ENCODE data around the gene FOXD1.
A peak's percentile ranks its signal among the peaks of the same experiment; 100 is the strongest.

The FOXD1 gene

DNA sequence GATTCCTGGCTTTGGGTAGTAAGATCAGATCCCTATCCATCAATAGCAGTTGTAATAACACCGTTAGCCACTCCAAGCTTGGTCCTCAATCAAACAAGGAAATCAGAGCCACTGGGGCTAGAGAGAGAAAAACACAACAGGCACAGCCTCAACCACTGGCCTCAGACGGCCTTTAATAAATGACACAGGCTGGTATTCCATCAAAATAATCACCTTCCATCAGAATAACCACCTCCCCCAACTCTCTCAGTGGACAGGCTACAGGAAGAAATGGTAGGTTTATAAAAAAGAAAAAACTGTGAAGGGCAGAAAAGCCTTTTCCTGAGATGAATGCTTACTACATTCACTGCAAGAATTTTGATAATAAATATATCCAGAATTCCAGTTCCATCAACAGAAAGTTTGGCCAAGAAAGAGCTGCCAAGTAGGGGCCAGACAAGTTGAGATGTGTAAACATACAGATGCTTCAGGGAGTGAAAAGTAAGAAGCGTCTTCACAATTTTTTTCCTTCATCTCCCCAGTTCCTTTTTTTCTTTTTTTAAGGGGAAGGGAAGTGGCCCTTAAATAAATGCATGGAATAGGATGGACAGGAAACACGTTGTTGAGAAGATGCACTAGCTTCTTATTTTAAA lies 5.5 kb downstream of the FOXD1 start:
- intact Hi-C loops (cut with DNase I) = no loop called here

DNA sequence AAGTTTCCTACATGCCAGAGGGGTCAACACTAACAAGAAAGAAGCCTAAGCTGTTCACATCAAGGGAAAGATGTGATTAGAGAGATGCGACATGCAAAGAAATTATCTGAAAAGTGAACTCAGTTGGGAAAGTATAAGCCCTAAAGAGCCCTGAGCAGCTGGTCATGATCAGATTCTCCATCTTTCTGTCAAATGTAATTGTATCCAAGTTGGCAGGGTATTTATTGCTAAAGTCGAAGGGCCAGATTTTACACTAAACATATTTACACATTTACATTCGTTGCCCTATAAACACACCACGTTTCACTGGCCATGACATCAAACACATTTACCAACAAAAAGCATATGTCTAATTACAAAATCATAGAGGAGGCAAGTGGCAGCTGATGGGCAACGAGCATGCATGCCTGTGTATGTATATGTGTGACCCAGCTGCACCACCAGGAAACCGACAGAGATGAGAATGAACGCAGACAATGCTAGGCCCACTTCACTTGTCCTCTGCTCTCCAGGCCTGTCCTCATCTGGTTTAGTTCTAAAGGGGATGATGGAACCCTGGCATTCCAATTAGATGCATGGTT lies 6.3 kb downstream of the FOXD1 start:
- DNase-seq = no peak
- intact Hi-C loops (cut with DNase I) = no loop called here

More for the DNA sequence above, 5.5 kb downstream of the FOXD1 start:
- DNase-seq = no peak

DNA sequence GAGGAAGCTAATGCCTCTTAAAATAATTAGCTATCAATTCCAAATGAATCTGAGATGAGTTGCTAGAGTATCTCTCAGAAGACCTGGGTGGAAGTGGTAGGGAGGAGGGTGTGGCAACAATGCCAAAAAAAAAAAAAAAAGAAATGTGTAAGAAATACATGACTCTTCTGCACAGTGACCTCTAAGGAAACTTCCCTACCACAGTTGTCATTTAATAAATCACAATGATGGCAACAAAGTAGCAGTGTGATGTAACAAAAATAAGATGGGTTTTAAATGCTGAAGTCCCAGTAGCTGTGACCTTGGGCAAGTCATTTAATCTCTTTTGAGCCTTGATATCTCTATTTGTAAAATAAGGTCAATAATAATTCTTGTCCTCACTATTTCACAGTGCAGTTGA lies 7.2 kb downstream of the FOXD1 start:
- intact Hi-C loops (cut with DNase I) = no loop called here
- DNase-seq = no peak

DNA sequence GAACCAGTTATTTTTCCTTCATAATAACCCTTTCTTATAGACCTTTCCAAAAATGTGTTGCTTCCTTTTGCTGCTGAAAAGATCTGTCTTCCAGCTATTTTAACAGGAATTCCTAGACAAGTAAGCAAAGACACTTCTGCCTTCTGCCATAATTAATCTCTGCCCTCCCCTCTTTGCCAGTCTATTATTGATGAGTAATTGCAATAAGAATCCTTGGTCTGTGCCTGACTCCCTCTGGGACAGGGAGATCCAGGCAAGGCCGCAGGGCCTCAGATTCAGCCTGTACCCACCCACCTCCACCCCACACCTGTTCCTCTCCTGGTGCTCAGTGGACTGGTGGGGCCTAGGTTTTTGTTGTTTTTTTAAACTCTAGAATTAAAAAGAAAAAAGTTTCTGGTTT lies 8.3 kb downstream of the FOXD1 start:
- intact Hi-C loops (cut with DNase I) = no loop called here
- DNase-seq = no peak

DNA sequence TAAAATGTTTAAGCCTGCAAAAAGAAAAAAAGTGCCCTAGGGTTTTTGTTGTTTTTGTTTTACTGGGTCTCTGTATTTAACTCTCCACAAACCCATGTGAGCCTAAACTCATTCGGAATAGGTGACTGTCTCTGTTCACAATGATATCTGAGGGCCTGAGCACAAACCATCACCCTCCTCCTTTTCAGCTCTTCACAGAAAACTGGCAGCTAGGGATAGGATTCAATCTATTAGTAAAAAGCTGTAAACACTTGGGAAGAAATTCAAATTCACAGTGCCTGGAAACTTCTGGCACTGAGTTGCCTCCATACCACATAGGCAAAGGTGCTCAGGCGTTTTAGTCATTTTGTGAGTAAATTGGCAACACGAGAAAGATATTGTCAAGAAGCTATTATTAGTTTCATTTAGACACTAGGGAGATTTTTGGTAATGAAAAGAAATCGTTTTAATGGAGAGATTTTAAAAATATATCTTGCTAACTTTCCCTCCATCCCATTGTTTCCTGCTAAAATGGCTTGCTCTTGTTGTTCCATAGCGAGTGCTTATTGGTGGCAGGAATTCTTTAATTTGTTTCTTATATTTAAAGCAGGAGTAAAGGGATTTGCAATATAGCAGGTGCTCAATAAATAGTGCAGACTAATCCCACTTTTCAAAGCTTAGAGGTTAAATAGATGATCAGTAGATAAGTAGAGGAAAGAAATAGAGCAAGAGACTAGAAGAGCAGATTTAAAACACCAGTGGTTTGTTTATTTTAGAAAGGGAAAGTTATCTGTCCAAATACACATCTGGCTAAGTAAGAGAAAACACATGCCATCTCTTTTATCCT lies 9.7 kb downstream of the FOXD1 start:
- no peak for DNase-seq
- intact Hi-C loops (cut with DNase I) = no loop called here

DNA sequence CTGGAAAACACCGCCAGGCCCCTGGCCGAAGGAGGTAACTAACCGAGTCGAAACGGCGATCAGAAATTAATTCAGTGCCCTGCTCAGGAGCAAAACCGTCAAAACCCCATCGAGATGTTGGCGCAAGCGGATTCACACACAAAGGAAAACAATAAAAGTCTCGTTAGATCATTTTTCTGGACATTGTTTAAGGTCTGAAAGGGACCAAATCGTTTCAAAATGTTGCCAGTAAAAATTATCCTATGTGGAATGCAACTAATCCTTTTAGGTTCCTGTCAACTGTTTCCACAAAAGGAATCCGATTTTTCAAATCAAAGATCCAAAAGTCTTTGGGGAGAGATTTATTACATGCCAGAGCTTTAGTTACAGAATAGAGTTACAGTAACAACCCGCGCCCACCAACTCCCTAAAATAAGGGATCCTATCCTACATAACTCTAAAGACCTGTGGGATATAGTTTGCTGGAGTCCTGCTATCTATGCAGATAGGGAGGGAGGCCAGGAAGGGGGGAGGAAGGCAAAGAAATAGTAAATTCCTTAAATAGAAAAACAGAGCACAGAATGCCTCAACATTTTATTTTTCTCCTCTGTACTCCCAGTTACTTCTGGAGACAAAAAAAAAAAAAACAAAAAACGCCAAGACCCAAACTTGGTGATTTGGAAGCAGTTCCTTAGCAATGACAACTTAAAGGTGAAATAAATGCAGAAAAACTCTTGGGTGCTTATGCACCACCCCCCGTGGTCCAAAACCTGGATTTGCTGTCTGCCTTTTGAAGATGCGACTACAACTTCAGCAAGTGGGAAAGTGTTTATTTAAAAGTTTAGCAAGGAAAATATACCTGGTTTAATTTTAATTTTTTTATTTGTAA lies 10.6 kb downstream of the FOXD1 start:
- DNase-seq = no peak
- intact Hi-C loops (cut with DNase I) = no loop called here

DNA sequence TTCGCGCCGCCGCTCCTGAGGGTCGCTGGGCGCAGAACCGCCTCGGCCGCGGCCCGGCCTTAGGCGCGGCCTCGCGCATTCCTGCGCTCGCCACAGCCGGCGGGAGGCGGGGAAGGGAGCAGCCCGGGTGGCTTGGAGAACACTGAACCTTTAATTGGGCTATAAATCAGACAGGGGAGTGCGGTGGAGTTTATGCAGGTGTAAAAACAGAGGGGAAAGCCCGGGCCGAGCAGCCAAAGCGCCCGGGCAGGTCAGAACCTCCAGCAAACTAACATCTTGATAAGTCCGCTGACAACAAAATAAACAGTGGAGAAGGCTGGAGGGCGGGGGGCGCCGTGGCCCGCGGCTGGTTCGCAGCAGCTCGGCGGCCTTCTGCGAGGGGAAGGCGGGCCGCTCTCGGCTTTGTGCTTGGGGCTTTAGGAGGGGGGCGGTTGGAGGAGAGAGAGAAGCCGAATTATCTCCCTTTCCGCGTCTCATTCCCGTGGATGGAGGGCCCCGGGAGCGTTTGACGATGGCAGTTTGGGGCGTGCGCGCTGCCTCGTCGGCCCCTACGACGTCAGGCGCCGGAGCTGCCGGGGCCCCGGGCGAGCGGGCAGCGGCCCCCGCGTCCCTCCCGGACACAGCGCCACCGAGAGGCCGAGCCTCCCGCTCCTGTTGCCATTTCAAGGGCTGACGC lies 11.3 kb downstream of the FOXD1 start:
- peak in 1 of 10 donors; percentile 55 for DNase-seq
- intact Hi-C loops (cut with DNase I) = no loop called here

DNA sequence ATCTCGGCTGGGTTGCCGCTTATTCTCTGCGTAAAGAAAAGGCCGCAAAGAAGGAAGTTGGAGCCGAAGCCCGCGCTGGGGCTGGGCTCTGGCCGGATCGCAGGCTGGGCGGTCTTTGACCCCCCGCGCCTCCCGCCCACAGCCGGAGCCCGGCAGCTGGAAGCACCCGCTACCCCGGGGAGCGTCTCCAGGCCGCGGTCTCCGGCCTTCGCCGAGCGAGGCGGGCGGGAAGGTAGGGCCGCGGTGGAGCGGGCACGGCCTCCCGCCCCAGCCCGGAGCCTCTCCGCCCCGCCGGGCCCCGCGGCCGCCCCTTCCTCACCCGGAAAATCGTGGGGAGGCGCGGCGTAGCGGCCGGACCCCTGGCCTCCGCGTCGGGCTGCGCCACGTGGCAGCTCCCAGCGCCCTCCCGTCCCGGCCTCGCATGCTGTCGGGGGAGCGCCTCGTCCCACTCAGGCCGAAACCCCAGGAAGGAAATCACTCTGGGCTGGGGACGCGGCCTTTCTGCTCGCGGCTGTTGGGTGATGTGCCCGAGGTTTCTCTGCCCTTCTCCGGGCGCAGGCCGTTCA lies 12.0 kb downstream of the FOXD1 start:
- intact Hi-C loops (cut with DNase I) = no loop called here
- no peak for DNase-seq

DNA sequence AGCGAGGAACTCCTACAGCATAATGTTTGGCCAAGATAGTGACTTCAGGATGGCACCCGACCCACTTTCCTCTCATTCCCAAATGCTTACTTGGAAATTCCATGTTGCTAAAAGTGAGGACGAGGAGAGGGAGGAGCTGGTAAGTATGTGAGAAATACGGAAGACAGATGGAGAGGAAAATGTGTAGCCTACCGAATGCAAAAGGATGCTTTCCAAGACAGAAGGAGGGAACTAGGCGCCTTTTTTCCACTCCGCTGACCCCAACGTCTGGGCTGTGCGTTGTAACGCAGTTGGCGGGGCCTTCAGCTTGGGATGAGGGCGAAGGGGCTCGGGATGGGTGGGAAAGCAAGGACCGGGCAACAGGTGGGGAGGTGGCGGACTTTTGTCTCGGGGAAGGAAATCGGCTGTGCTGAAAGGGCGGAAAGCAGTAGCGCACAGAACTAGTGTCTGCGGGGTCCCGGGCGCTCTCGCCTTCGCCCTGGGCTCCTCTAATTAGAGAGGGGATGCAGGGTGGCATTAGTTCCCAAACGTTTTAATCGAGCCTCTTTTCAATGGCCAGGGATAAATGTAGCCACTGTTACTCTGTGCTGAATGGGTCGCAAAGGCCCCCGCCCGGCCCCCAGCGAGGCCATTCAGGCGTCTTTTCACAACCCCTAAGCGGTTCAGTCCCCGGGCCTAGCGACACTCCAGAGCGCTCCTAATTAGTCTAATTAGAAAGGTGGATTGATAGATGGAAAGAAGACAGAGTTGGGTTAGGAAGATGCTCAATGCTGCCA lies 12.6 kb downstream of the FOXD1 start:
- intact Hi-C loops (cut with DNase I) = no loop called here
- no peak for DNase-seq

DNA sequence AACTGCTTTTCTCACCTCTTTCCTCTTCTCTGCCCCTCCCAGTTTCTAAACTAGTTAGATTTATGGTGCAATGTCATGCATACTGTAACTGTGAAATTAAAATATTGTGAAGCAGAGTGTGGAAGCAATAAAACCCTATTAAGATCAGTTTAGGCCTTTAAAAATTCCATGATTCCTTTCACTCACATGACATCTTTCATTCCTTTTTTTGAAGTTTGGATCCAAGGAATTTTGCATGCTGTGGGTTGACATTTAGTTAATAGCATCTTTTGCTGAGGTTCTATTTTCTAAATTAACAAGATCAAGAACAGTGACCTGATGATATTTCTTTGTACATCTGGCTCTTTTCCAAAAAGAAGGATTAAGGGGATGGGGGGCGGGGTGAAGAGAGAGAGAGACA lies 13.7 kb downstream of the FOXD1 start:
- DNase-seq = no peak
- intact Hi-C loops (cut with DNase I) = no loop called here

DNA sequence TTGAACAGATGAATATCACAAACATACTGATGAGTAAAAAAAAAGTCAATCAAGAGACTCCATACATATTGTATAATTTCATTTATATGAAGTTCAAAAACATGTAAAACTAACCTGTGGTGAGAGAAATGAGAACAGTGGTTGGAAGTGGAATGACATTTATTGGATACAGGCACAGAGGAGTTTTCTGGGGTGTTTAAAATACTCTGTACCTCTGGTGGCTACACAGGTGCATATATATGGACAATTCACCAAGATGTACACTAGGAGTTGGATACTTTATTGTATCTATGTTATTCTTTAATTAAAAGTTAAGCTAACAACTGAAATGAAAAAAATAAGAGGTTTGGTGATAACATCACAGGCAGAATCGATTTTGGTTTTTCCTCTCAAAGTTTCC lies 14.1 kb downstream of the FOXD1 start:
- intact Hi-C loops (cut with DNase I) = no loop called here
- no peak for DNase-seq

DNA sequence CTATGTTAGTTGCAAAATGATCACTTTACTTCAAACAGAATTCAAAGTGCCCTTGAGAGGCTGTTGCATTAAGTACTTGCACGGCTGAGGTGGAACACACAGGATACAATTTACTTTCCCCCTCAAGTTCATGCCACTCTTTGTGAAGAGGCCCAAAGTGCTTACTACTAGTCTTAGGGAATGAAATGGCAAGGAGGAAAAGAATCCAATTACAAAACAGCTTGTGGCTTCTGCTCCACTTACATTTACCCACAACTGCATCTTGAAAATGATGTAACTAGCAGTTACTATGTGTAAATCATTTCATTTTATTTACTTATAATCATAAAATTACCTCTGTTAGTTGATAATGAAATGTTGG lies 14.6 kb downstream of the FOXD1 start:
- intact Hi-C loops (cut with DNase I) = no loop called here
- no peak for DNase-seq

DNA sequence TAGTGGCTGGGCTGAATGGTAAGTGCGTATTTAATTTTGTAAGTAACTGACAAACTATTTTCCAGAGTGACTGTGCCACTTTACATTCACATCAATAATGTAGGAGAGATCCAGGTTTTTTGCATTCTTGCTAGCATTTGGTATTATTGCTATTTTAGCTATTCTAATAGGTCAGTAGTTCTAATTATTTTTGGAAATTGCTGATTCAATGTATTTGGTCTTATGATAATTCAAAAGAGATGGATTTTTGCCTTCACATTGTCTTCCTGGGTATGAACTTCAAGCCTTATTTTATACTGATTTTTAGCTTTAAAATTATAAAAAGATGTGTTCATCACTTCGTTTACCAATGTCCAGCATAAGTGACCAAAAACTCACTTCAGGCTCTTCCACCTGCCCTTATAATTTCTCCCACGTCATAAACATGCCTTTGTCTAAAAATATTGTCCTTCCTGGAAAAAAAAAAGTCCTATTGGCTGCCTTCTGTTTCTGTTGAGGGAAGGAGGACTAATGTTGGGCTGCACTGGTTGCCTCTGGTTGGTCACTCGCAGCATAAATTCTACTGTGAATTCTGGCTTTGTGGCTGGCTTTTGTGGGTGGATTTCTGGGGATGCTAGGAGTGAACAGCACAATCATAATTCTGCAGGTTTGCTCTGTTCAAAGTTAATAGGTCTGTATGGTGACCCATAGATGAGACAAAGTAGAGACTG lies 15.2 kb downstream of the FOXD1 start:
- DNase-seq = no peak
- intact Hi-C loops (cut with DNase I) = no loop called here

DNA sequence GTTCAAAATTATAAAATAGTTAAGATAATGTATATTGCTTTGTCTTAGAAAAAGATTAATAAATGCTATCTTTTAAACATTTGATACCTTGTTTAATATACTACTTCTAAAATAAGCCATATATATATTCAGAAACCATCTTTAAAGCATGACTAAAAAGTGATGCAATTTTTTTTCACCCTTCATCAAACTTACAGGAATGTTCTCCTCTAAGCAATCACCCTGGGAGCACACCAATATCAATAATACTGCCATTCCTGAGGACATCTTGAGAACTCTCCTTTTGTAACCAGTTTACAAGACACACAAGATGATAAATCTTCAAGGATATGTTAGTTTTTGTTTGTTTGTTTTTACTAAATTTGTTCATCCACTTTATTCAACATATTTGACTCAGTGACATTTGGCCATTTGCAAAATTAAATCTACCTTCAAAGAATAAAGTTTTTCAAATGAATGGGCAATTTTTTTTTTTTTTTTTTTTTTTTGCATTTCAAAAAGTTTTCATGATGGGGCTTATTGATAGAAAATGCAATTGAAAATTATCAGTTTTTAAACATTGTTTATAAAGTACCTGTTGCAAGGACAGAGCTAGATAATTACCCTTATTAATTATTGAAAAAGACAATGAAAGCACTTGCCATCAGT lies 17.2 kb downstream of the FOXD1 start:
- DNase-seq = no peak
- intact Hi-C loops (cut with DNase I) = no loop called here

DNA sequence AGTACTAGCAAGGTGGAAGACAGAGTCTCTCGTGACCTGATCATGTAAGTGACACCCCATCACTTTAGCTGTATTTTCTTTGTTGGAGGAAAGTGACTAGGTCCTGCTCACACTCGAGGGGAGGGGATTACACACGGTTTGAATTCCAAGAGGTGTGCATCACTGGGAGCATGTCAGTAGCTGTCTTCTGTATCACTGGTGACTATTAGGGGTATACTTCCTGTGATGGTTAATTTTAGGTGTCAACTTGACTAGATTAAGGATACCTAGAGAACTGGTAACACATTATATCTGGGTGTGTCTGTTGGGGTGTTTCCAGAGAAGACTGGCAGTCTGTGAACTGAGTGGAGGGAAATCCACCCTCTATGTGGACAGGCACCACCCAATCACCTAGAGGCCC lies 22.5 kb downstream of the FOXD1 start:
- no peak for DNase-seq
- intact Hi-C loops (cut with DNase I) = no loop called here

DNA sequence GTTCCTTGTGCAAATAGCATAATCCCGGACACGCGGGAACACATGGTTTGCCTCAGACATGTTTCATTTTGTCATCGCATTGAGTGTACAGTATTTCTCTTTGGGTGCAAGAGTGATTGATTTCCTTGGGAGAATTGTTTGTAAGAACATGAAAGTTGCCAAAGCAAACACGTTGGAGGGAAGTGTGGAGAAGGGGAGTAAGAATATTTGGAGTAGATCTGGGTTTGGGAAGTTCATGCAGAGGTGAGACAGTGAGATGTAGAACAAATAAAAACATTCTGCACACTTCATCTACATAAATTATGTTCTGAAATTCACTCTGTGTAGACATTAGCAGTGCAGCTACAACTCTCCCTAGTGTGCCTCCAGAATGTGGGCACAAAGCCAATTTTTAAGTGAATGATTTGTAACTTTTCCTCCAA lies 24.0 kb downstream of the FOXD1 start:
- DNase-seq = no peak
- intact Hi-C loops (cut with DNase I) = no loop called here

DNA sequence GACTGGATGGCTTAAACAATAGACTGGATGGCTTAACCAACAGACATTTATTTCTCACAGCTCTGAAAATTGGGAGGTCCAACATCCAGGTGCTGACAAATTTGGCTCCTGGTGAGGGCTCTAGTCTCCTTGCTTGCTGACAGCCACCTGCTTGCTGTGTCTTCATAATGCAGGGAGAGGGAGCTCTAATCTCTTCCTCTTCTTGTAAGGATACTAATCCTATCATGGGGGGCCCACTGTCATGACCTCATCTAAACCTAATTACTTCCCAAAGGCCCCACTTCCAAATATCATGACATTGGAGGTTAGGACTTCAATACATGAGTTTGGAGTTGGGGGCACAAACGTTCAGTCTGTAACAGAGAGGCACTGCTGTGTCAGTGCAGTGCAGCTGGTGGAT lies 26.4 kb downstream of the FOXD1 start:
- DNase-seq = no peak
- intact Hi-C loops (cut with DNase I) = no loop called here

DNA sequence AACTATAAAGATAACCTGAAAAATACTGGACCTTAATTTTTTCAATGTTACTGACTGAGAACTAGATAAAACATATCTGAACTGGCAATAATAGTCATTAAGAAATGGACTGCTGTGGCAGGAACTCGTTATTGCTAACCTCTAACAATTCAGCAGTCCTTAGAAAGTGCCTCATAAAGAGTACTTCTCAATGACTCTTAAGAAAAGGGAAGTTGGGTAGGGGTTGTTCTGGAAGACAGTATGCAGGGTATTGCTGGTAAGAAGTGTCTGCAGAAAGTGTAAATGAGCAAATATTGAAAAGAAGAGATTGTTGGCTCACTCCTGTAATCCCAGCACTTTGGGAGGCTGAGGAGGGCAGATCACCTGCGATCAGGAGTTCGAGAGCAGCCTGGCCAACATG lies 27.9 kb downstream of the FOXD1 start:
- DNase-seq = no peak
- intact Hi-C loops (cut with DNase I) = no loop called here
